ENCODE data around the gene SLC24A5.

The SLC24A5 gene

DNA sequence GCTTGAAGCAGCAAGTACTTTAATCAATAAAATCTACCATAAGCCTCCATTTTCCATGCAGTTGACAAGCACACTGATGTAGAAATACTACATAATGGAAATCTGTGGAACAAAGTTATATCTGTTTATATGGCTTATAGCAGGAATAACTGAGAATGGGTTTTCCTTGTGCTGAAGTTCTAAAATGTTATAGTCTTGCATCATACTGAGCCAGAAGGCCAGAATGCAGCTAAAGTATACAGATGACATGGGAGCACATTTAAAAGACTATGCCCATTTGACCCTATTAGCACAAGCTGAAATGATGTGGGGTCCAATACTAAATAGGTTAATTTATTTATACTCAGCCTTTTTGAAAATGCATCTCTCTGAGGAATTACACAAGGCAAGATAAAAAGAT lies 25.1 kb downstream of the SLC24A5 start:
- H3K9ac ChIP-seq (ENCODE audit: low read depth in 1 of 2, low read length in 2 of 2) = no peak overlapping the region
- no peak overlapping the region for H3K27ac ChIP-seq (ENCODE audit: low read depth, low read length)
- H3K9me3 ChIP-seq (ENCODE audit: control insufficient read depth in 1 of 2, low read length in 2 of 2) = no peaks in the 10 kb centered on the region
- no peaks in the 10 kb centered on the region for H3K36me3 ChIP-seq (ENCODE audit: control insufficient read depth in 1 of 2, insufficient read depth in 2 of 2, low read length in 2 of 2)
- H3K27me3 ChIP-seq (ENCODE audit: control insufficient read depth in 1 of 2, insufficient read depth in 2 of 2, low read length in 2 of 2) = no peaks in the 10 kb centered on the region
- no peak overlapping the region for H3K4me3 ChIP-seq (ENCODE audit: low read depth in 1 of 2, low read length in 2 of 2)
- H3K4me1 ChIP-seq (ENCODE audit: control insufficient read depth in 1 of 2, insufficient read depth in 2 of 2, low read length in 2 of 2) = no peaks in the 10 kb centered on the region

DNA sequence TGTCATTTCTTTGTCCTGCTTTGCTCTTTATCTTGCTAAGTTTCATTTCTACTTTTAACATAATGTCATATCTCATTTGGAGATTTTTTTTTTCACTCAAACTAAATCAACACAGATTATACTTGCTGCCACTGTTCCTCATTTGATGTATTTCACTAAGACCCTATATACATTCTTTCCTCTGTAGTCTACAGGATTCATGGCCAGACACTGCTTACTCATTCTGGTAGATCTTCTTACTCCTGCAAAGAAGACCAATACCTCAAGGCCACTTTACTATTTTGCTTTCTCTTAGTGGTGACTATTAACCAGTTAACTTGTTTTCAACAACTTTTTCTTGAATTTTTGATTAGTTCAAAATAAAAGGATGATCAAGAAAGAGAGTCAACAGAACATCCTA lies 26.6 kb downstream of the SLC24A5 start:
- no peaks in the 10 kb centered on the region for H3K27me3 ChIP-seq (ENCODE audit: control insufficient read depth in 1 of 2, insufficient read depth in 2 of 2, low read length in 2 of 2)
- H3K4me3 ChIP-seq (ENCODE audit: low read depth in 1 of 2, low read length in 2 of 2) = no peak overlapping the region
- H3K27ac ChIP-seq (ENCODE audit: low read depth, low read length) = no peak overlapping the region
- H3K9ac ChIP-seq (ENCODE audit: low read depth in 1 of 2, low read length in 2 of 2) = no peak overlapping the region
- H3K9me3 ChIP-seq (ENCODE audit: control insufficient read depth in 1 of 2, low read length in 2 of 2) = no peaks in the 10 kb centered on the region
- no peaks in the 10 kb centered on the region for H3K4me1 ChIP-seq (ENCODE audit: control insufficient read depth in 1 of 2, insufficient read depth in 2 of 2, low read length in 2 of 2)
- H3K36me3 ChIP-seq (ENCODE audit: control insufficient read depth in 1 of 2, insufficient read depth in 2 of 2, low read length in 2 of 2) = no peaks in the 10 kb centered on the region

DNA sequence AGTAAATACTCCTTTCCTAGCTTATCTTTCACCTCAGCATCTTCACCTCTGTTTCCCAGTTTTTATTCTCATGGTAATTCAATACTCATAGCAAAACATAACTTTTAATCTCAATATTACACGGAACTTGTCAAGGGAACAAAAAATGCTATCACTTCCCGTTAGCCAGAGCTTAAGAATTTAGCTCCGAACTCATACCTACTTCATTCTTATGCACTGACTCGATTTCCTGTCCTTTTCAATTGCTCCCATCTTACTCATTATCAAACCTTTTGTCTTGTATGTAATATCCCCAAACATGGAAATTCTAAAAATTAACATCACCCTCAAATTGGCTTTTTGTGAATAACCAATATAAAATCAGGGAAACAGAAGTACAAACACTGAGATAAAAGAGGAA lies 29.1 kb downstream of the SLC24A5 start:
- H3K4me3 ChIP-seq (ENCODE audit: low read depth in 1 of 2, low read length in 2 of 2) = no peak overlapping the region
- H3K4me1 ChIP-seq (ENCODE audit: control insufficient read depth in 1 of 2, insufficient read depth in 2 of 2, low read length in 2 of 2) = no peaks in the 10 kb centered on the region
- no peak overlapping the region for H3K9ac ChIP-seq (ENCODE audit: low read depth in 1 of 2, low read length in 2 of 2)
- H3K27me3 ChIP-seq (ENCODE audit: control insufficient read depth in 1 of 2, insufficient read depth in 2 of 2, low read length in 2 of 2) = no peaks in the 10 kb centered on the region
- no peak overlapping the region for H3K27ac ChIP-seq (ENCODE audit: low read depth, low read length)
- peaks cover 0 to 2% of the 10 kb centered on the region in 2 donors for H3K36me3 ChIP-seq (ENCODE audit: control insufficient read depth in 1 of 2, insufficient read depth in 2 of 2, low read length in 2 of 2)
- no peaks in the 10 kb centered on the region for H3K9me3 ChIP-seq (ENCODE audit: control insufficient read depth in 1 of 2, low read length in 2 of 2)

DNA sequence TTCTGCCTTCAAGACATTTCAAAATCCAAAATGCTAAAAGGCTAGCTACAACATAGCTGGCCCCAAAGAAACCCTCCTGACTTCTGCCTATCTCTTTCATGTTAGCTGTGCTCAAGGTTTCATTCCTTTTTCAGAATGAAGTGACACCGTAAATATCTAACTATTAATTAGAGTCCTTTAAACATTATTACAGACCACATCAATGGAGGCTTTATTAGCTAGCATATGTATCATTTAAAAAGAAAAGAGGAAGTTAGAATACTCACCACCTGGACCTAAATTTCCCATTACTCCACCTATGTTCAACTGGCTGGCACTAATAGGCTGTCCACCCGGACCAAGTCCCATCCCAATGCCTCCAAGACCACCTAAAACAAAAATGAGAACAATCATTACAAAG lies 32.7 kb downstream of the SLC24A5 start:
- no peaks in the 10 kb centered on the region for H3K4me1 ChIP-seq (ENCODE audit: control insufficient read depth in 1 of 2, insufficient read depth in 2 of 2, low read length in 2 of 2)
- peaks cover 0 to 2% of the 10 kb centered on the region in 2 donors for H3K36me3 ChIP-seq (ENCODE audit: control insufficient read depth in 1 of 2, insufficient read depth in 2 of 2, low read length in 2 of 2)
- no peaks in the 10 kb centered on the region for H3K9me3 ChIP-seq (ENCODE audit: control insufficient read depth in 1 of 2, low read length in 2 of 2)
- no peak overlapping the region for H3K4me3 ChIP-seq (ENCODE audit: low read depth in 1 of 2, low read length in 2 of 2)
- H3K27me3 ChIP-seq (ENCODE audit: control insufficient read depth in 1 of 2, insufficient read depth in 2 of 2, low read length in 2 of 2) = no peaks in the 10 kb centered on the region
- H3K27ac ChIP-seq (ENCODE audit: low read depth, low read length) = no peak overlapping the region
- no peak overlapping the region for H3K9ac ChIP-seq (ENCODE audit: low read depth in 1 of 2, low read length in 2 of 2)

DNA sequence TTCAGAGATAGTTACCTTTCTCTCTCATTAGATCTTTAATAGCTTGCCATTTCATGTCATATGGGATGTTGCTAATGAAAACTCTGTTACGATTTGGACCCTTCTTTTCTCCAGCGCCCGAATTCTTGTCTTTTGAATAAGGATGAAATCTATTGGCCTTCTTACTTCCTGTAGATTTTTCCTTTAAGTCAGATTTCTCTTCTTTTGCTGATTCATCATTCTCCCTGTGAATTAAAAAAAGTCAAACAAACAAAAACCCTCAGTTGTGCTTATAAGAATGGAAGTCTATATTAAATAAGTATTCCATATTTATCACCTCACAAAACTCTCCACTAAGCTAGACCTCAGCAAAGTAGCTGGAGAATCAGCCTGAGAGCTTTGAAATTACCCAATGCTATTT lies 47.8 kb downstream of the SLC24A5 start:
- H3K4me3 ChIP-seq (ENCODE audit: low read depth in 1 of 2, low read length in 2 of 2) = no peak overlapping the region
- H3K27me3 ChIP-seq (ENCODE audit: control insufficient read depth in 1 of 2, insufficient read depth in 2 of 2, low read length in 2 of 2) = no peaks in the 10 kb centered on the region
- H3K27ac ChIP-seq (ENCODE audit: low read depth, low read length) = no peak overlapping the region
- H3K9me3 ChIP-seq (ENCODE audit: control insufficient read depth in 1 of 2, low read length in 2 of 2) = no peaks in the 10 kb centered on the region
- H3K9ac ChIP-seq (ENCODE audit: low read depth in 1 of 2, low read length in 2 of 2) = no peak overlapping the region
- no peaks in the 10 kb centered on the region for H3K4me1 ChIP-seq (ENCODE audit: control insufficient read depth in 1 of 2, insufficient read depth in 2 of 2, low read length in 2 of 2)
- no peaks in the 10 kb centered on the region for H3K36me3 ChIP-seq (ENCODE audit: control insufficient read depth in 1 of 2, insufficient read depth in 2 of 2, low read length in 2 of 2)

DNA sequence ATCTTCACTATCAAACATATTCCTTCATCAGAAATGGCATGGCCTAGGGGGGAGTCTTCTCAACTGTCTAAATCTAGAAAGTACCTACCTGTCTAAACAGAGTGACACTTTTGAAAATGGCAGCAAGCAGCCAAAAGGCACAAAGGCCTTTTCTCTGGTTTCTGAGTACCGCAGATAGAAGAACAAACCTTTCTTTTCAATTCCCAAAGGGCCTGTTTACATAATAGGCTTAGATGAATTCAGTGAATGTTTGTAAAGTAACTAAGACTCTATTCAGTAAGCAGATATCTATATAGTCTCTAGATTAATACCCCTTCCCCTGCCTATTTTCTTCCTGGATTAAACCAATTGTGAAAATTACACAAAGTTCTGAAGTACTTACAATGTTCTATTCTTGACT lies 50.2 kb downstream of the SLC24A5 start:
- no peaks in the 10 kb centered on the region for H3K4me1 ChIP-seq (ENCODE audit: control insufficient read depth in 1 of 2, insufficient read depth in 2 of 2, low read length in 2 of 2)
- no peaks in the 10 kb centered on the region for H3K9me3 ChIP-seq (ENCODE audit: control insufficient read depth in 1 of 2, low read length in 2 of 2)
- H3K27me3 ChIP-seq (ENCODE audit: control insufficient read depth in 1 of 2, insufficient read depth in 2 of 2, low read length in 2 of 2) = no peaks in the 10 kb centered on the region
- no peak overlapping the region for H3K9ac ChIP-seq (ENCODE audit: low read depth in 1 of 2, low read length in 2 of 2)
- no peaks in the 10 kb centered on the region for H3K36me3 ChIP-seq (ENCODE audit: control insufficient read depth in 1 of 2, insufficient read depth in 2 of 2, low read length in 2 of 2)
- no peak overlapping the region for H3K27ac ChIP-seq (ENCODE audit: low read depth, low read length)
- no peak overlapping the region for H3K4me3 ChIP-seq (ENCODE audit: low read depth in 1 of 2, low read length in 2 of 2)

DNA sequence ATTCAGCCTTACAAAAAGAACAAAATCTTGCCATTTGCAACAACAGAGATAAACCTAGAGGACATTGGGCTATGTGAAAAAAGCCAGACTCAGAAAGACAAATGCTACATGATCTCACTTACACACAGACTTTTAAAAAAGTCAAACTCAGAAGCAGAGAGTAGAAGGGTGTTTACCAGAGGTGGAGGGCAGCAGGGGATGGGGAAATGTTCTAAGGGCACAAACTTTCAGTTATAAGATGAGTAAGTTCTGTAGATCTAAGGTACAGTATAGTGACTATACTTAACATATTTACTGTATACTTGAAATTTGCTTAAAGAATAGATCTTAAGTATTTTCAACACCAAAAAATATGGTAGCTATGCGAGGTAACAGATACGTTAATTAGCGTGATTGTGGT lies 54.3 kb downstream of the SLC24A5 start:
- H3K27ac ChIP-seq (ENCODE audit: low read depth, low read length) = no peak overlapping the region
- H3K4me1 ChIP-seq (ENCODE audit: control insufficient read depth in 1 of 2, insufficient read depth in 2 of 2, low read length in 2 of 2) = peaks cover 0 to 10% of the 10 kb centered on the region in 2 donors
- H3K9ac ChIP-seq (ENCODE audit: low read depth in 1 of 2, low read length in 2 of 2) = no peak overlapping the region
- H3K36me3 ChIP-seq (ENCODE audit: control insufficient read depth in 1 of 2, insufficient read depth in 2 of 2, low read length in 2 of 2) = no peaks in the 10 kb centered on the region
- H3K9me3 ChIP-seq (ENCODE audit: control insufficient read depth in 1 of 2, low read length in 2 of 2) = no peaks in the 10 kb centered on the region
- no peaks in the 10 kb centered on the region for H3K27me3 ChIP-seq (ENCODE audit: control insufficient read depth in 1 of 2, insufficient read depth in 2 of 2, low read length in 2 of 2)
- H3K4me3 ChIP-seq (ENCODE audit: low read depth in 1 of 2, low read length in 2 of 2) = no peak overlapping the region

DNA sequence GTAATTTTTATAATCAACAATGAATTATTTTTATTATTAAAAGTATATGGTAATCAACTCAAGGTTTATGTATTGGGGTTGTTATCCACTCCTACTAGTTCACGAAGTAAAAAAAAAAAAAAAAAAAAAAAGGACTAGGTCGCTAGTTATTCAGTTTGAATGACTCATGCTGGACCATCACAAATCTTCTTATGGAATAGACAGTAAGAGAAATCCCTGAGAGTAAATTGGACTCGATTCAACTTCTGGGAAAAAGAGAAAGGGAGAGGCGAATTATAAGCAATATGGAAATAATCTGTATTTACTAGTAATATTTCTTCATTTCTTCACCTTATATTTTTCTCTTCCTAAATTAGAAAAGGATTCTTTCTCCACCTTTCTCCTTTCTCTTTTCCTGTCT lies 55.3 kb downstream of the SLC24A5 start:
- Histone ChIP-seq H3K27me3 (ENCODE audit: control insufficient read depth in 1 of 2, insufficient read depth in 2 of 2, low read length in 2 of 2) (no peaks in the 10 kb centered on the region), H3K27ac (ENCODE audit: low read depth, low read length) (no peak overlapping the region), H3K4me1 (ENCODE audit: control insufficient read depth in 1 of 2, insufficient read depth in 2 of 2, low read length in 2 of 2) (peaks cover 0 to 10% of the 10 kb centered on the region in 2 donors), H3K9ac (ENCODE audit: low read depth in 1 of 2, low read length in 2 of 2) (no peak overlapping the region), H3K4me3 (ENCODE audit: low read depth in 1 of 2, low read length in 2 of 2) (no peak overlapping the region), H3K36me3 (ENCODE audit: control insufficient read depth in 1 of 2, insufficient read depth in 2 of 2, low read length in 2 of 2) (no peaks in the 10 kb centered on the region), H3K9me3 (ENCODE audit: control insufficient read depth in 1 of 2, low read length in 2 of 2) (no peaks in the 10 kb centered on the region)

DNA sequence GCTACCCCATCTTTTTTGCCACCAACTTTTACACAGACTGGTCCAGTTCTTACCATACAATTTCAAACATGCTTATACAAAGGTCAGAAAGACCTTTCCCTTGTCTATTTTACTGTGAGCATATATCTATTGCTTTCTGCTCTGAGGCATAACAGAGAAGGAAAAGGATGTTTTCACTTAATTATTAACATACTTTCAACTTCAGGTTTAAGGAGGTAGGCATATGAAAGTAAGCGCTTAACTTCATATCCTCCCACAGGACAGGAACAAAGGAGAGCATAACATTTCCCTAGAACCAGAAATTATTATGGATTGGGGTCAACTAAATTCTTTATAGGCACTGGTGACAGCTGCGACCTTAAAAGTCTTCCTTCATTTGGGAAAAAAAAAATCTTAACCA lies 56.2 kb downstream of the SLC24A5 start:
- peak overlapping the region in 1 of 2 donors; percentile 72 for H3K4me3 ChIP-seq (ENCODE audit: low read depth in 1 of 2, low read length in 2 of 2)
- no peak overlapping the region for H3K27ac ChIP-seq (ENCODE audit: low read depth, low read length)
- no peaks in the 10 kb centered on the region for H3K36me3 ChIP-seq (ENCODE audit: control insufficient read depth in 1 of 2, insufficient read depth in 2 of 2, low read length in 2 of 2)
- H3K4me1 ChIP-seq (ENCODE audit: control insufficient read depth in 1 of 2, insufficient read depth in 2 of 2, low read length in 2 of 2) = peaks cover 0 to 10% of the 10 kb centered on the region in 2 donors
- peaks cover 0 to under 1% of the 10 kb centered on the region in 2 donors for H3K27me3 ChIP-seq (ENCODE audit: control insufficient read depth in 1 of 2, insufficient read depth in 2 of 2, low read length in 2 of 2)
- no peaks in the 10 kb centered on the region for H3K9me3 ChIP-seq (ENCODE audit: control insufficient read depth in 1 of 2, low read length in 2 of 2)
- no peak overlapping the region for H3K9ac ChIP-seq (ENCODE audit: low read depth in 1 of 2, low read length in 2 of 2)

DNA sequence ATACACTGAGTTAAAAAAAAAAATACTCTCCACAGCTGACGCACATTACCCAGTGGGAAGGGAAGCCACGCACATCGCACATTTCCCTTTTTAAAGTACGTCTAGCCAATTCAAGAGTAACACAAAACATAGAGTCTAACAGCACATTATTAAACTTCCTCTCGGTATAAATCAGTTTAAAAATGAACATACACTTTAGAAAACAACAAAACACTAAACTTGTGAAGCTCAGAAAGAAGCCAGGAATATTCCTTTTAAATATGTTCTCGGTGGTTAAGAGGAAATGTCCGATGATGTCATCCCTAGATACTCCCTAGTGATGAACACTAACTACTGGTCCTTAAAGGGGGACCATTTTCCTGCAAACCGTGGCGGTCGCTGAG lies 56.6 kb downstream of the SLC24A5 start:
- Histone ChIP-seq H3K27me3 (ENCODE audit: control insufficient read depth in 1 of 2, insufficient read depth in 2 of 2, low read length in 2 of 2) (peaks cover 0 to 4% of the 10 kb centered on the region in 2 donors), H3K36me3 (ENCODE audit: control insufficient read depth in 1 of 2, insufficient read depth in 2 of 2, low read length in 2 of 2) (no peaks in the 10 kb centered on the region), H3K9ac (ENCODE audit: low read depth in 1 of 2, low read length in 2 of 2) (peak overlapping the region in 1 of 2 donors; percentile 27), H3K4me3 (ENCODE audit: low read depth in 1 of 2, low read length in 2 of 2) (peak overlapping the region; percentile 57 to 72), H3K27ac (ENCODE audit: low read depth, low read length) (no peak overlapping the region), H3K9me3 (ENCODE audit: control insufficient read depth in 1 of 2, low read length in 2 of 2) (no peaks in the 10 kb centered on the region), H3K4me1 (ENCODE audit: control insufficient read depth in 1 of 2, insufficient read depth in 2 of 2, low read length in 2 of 2) (peaks cover 0 to 10% of the 10 kb centered on the region in 2 donors)
